Mesenchymal stem cell (in vitro differentiated cells and primary cell): ENCODE measurements around the gene GLB1L3.
"Not testable (repeated sequence)": the region's sequence is repeated elsewhere in the genome, so short reads cannot be mapped to it uniquely, and the experiment has no call there.

Experiments
- DNase-seq: peaks from one replicate; pipeline ENCODE4 v3.0.0-alpha.2; 2013
- H2AFZ ChIP-seq: one replicate; pipeline ENCODE4 v1.6.1; 2013; ENCODE audit warnings: low read depth, mild to moderate bottlenecking, control low read depth, inconsistent platforms, low read length, moderate library complexity
- H2AK5ac ChIP-seq: 2 replicates; pipeline ENCODE4 v1.6.1; 2013; ENCODE audit warnings: low read length, moderate library complexity, mild to moderate bottlenecking, inconsistent platforms; ENCODE audit not compliant: severe bottlenecking
- H2BK120ac ChIP-seq: one replicate; pipeline ENCODE4 v1.6.1; 2013; ENCODE audit warnings: low read depth, mild to moderate bottlenecking, inconsistent platforms, low read length, moderate library complexity
- H2BK12ac ChIP-seq, 2 experiments: one replicate each; pipeline ENCODE4 v1.6.1; 2013; ENCODE audit warnings: inconsistent platforms in 2 of 2, low read length in 2 of 2, mild to moderate bottlenecking in 2 of 2, moderate library complexity in 2 of 2, control low read depth in 1 of 2
- H2BK15ac ChIP-seq: one replicate; pipeline ENCODE4 v1.6.1; 2013; ENCODE audit warnings: mild to moderate bottlenecking, low read depth, inconsistent platforms; ENCODE audit not compliant: poor library complexity, severe bottlenecking
- H2BK5ac ChIP-seq: 2 replicates; pipeline ENCODE4 v1.6.1; 2013; ENCODE audit warnings: low read depth, mild to moderate bottlenecking, low read length, control low read depth, inconsistent platforms; ENCODE audit not compliant: poor library complexity, severe bottlenecking
- H3K14ac ChIP-seq, 2 experiments: one replicate each; pipeline ENCODE4 v1.6.1; 2013; ENCODE audit warnings: inconsistent platforms in 2 of 2, low read length in 2 of 2, control low read depth in 1 of 2, mild to moderate bottlenecking in 1 of 2, moderate library complexity in 1 of 2
- H3K18ac ChIP-seq, 2 experiments: one replicate each; pipeline ENCODE4 v1.6.1; 2013; ENCODE audit warnings: inconsistent platforms in 2 of 2, low read length in 2 of 2, control low read depth in 1 of 2, low read depth in 1 of 2, mild to moderate bottlenecking in 1 of 2
- H3K23ac ChIP-seq, 2 experiments: one replicate each; pipeline ENCODE4 v1.6.1; 2013; ENCODE audit warnings: inconsistent platforms in 2 of 2, low read length in 2 of 2, mild to moderate bottlenecking in 2 of 2, moderate library complexity in 2 of 2, control low read depth in 1 of 2
- H3K27ac ChIP-seq: 2 replicates; pipeline ENCODE4 v1.5.1; 2013; ENCODE audit warnings: mild to moderate bottlenecking, moderate library complexity, low read length, control low read depth, inconsistent platforms; ENCODE audit not compliant: poor library complexity, severe bottlenecking
- H3K27me3 ChIP-seq, 2 experiments: 2 replicates each; pipeline versions ENCODE4 v1.6.1 to v1.7.0; 2013; ENCODE audit warnings: low read length in 2 of 2, mild to moderate bottlenecking in 2 of 2, moderate library complexity in 2 of 2, control low read depth in 1 of 2, inconsistent platforms in 1 of 2; ENCODE audit not compliant: control insufficient read depth in 1 of 2, insufficient read depth in 1 of 2
- H3K36me3 ChIP-seq, 2 experiments: 2 replicates each; pipeline versions ENCODE4 v1.6.1 to v1.7.0; 2013; ENCODE audit warnings: low read length in 2 of 2, control low read depth in 1 of 2, inconsistent platforms in 1 of 2, low read depth in 1 of 2, mild to moderate bottlenecking in 1 of 2; ENCODE audit not compliant: insufficient read depth in 2 of 2, control insufficient read depth in 1 of 2
- H3K4ac ChIP-seq, 2 experiments: one replicate each; pipeline ENCODE4 v1.6.1; 2013; ENCODE audit warnings: inconsistent platforms in 2 of 2, low read length in 2 of 2, mild to moderate bottlenecking in 2 of 2, moderate library complexity in 2 of 2, control low read depth in 1 of 2, low read depth in 1 of 2
- H3K4me1 ChIP-seq: 2 replicates; pipeline ENCODE4 v1.6.1; 2013; ENCODE audit warnings: low read depth, low read length, control low read depth; ENCODE audit not compliant: control insufficient read depth, insufficient read depth
- H3K4me2 ChIP-seq: 2 replicates; pipeline ENCODE4 v1.6.1; 2013; ENCODE audit warnings: low read length, mild to moderate bottlenecking, inconsistent platforms; ENCODE audit not compliant: poor library complexity, severe bottlenecking
- H3K4me3 ChIP-seq, 2 experiments: 2 replicates each; pipeline versions ENCODE4 v1.5.1 to v1.7.0; 2013; ENCODE audit warnings: low read length in 2 of 2, mild to moderate bottlenecking in 2 of 2, control low read depth in 1 of 2, low read depth in 1 of 2; ENCODE audit not compliant: insufficient read depth in 1 of 2
- H3K79me1 ChIP-seq: replicated peaks from 2 replicates; pipeline ENCODE4 v1.6.1; 2013; ENCODE audit warnings: mild to moderate bottlenecking, control low read depth, low read length, inconsistent platforms; ENCODE audit not compliant: poor library complexity, severe bottlenecking
- H3K9ac ChIP-seq: 2 replicates; pipeline ENCODE4 v1.7.0; 2013; ENCODE audit warnings: mild to moderate bottlenecking, low read length, moderate library complexity
- H3K9me3 ChIP-seq: 2 replicates; pipeline ENCODE4 v1.7.0; 2013; ENCODE audit warnings: mild to moderate bottlenecking, low read length; ENCODE audit not compliant: control insufficient read depth
- H4K8ac ChIP-seq: one replicate; pipeline ENCODE4 v1.6.1; 2013; ENCODE audit warnings: inconsistent platforms, mild to moderate bottlenecking, low read length, moderate library complexity
- H4K91ac ChIP-seq: one replicate; pipeline ENCODE4 v1.6.1; 2013; ENCODE audit warnings: mild to moderate bottlenecking, low read length, inconsistent platforms
- WGBS: methylation state at CpG from one replicate; pipeline ENCODE4 v1.1.7; 2013; ENCODE audit warnings: mixed read lengths; 5-methylcytosine and 5-hydroxymethylcytosine counted together

GLB1L3 gene

GRCh38 chr11:134313821-134314607 is 37.8 kb downstream of the GLB1L3 start:
- Histone ChIP-seq H3K36me3 (no peaks in the 10 kb centered on the region), H2BK12ac (no peak overlapping the region), H3K4ac (no peak overlapping the region), H4K8ac (no peak overlapping the region), H3K9ac (no peak overlapping the region), H2BK15ac (no peak overlapping the region), H3K4me3 (no peak overlapping the region), H2BK120ac (no peak overlapping the region), H3K27ac (no peak overlapping the region), H3K14ac (no peak overlapping the region), H3K9me3 (peaks cover 29% of the 10 kb centered on the region), H2AFZ (no peak overlapping the region), H3K27me3 (no peaks in the 10 kb centered on the region), H2BK5ac (no peak overlapping the region), H3K4me1 (no peaks in the 10 kb centered on the region), H3K4me2 (no peak overlapping the region), H3K18ac (no peak overlapping the region), H3K79me1 (no peaks in the 10 kb centered on the region), H3K23ac (no peak overlapping the region), H2AK5ac (no peak overlapping the region), H4K91ac (no peak overlapping the region)
- 74% methylated on average over 9 of the region's 9 CpGs for WGBS
- no peak for DNase-seq

GRCh38 chr11:134317103-134317502 is 40.9 kb downstream of the GLB1L3 start:
- no peak overlapping the region for H2AK5ac ChIP-seq
- H3K23ac ChIP-seq: no peak overlapping the region
- no peak overlapping the region for H3K14ac ChIP-seq
- no peaks in the 10 kb centered on the region for H3K79me1 ChIP-seq
- H2BK12ac ChIP-seq: no peak overlapping the region
- DNase-seq: no peak
- no peak overlapping the region for H3K4me2 ChIP-seq
- no peak overlapping the region for H2BK120ac ChIP-seq
- H4K8ac ChIP-seq: no peak overlapping the region
- H3K9me3 ChIP-seq: peaks cover 49% of the 10 kb centered on the region
- no peaks in the 10 kb centered on the region for H3K36me3 ChIP-seq
- H3K9ac ChIP-seq: no peak overlapping the region
- H2AFZ ChIP-seq: no peak overlapping the region
- no peak overlapping the region for H3K4me3 ChIP-seq
- H3K4me1 ChIP-seq: no peaks in the 10 kb centered on the region
- H2BK5ac ChIP-seq: no peak overlapping the region
- H3K27me3 ChIP-seq: no peaks in the 10 kb centered on the region
- no peak overlapping the region for H3K4ac ChIP-seq
- 97% methylated on average over 3 of the region's 3 CpGs for WGBS
- H3K18ac ChIP-seq: no peak overlapping the region
- H3K27ac ChIP-seq: no peak overlapping the region
- no peak overlapping the region for H2BK15ac ChIP-seq
- H4K91ac ChIP-seq: no peak overlapping the region

GRCh38 chr11:134321373-134321772 is 45.2 kb downstream of the GLB1L3 start:
- H3K4me2 ChIP-seq, H2BK120ac ChIP-seq, H2AFZ ChIP-seq, H3K27me3 ChIP-seq, H4K8ac ChIP-seq, H3K4ac ChIP-seq, H3K79me1 ChIP-seq, H3K36me3 ChIP-seq, H4K91ac ChIP-seq, H3K27ac ChIP-seq, H2AK5ac ChIP-seq, H2BK15ac ChIP-seq, H3K14ac ChIP-seq, H3K18ac ChIP-seq, H3K9ac ChIP-seq, DNase-seq, H3K23ac ChIP-seq, H2BK12ac ChIP-seq, H2BK5ac ChIP-seq, H3K4me3 ChIP-seq, H3K4me1 ChIP-seq: not testable (repeated sequence)
- 80% methylated on average over 1 of the region's 2 CpGs for WGBS
- peaks cover 50% of the 10 kb centered on the region for H3K9me3 ChIP-seq

GRCh38 chr11:134322553-134322952 is 46.4 kb downstream of the GLB1L3 start:
- no peak for DNase-seq
- H2AK5ac ChIP-seq: no peak overlapping the region
- no peak overlapping the region for H3K4me2 ChIP-seq
- WGBS: 71% methylated on average over 3 of the region's 4 CpGs
- H3K14ac ChIP-seq: no peak overlapping the region
- no peak overlapping the region for H3K23ac ChIP-seq
- no peaks in the 10 kb centered on the region for H3K36me3 ChIP-seq
- no peak overlapping the region for H3K9ac ChIP-seq
- H2BK120ac ChIP-seq: no peak overlapping the region
- no peak overlapping the region for H4K91ac ChIP-seq
- H2BK5ac ChIP-seq: no peak overlapping the region
- peaks cover 38% of the 10 kb centered on the region for H3K9me3 ChIP-seq
- no peak overlapping the region for H4K8ac ChIP-seq
- H2BK12ac ChIP-seq: no peak overlapping the region
- no peaks in the 10 kb centered on the region for H3K79me1 ChIP-seq
- no peak overlapping the region for H2AFZ ChIP-seq
- no peaks in the 10 kb centered on the region for H3K4me1 ChIP-seq
- H2BK15ac ChIP-seq: no peak overlapping the region
- no peak overlapping the region for H3K4ac ChIP-seq
- H3K27ac ChIP-seq: no peak overlapping the region
- H3K4me3 ChIP-seq: no peak overlapping the region
- no peak overlapping the region for H3K18ac ChIP-seq
- H3K27me3 ChIP-seq: no peaks in the 10 kb centered on the region
